ENCODE results near the gene FTSJ3.
"Not testable (repeated sequence)": the region's sequence is repeated elsewhere in the genome, so short reads cannot be mapped to it uniquely, and the experiment has no call there.

The FTSJ3 gene

GRCh38 chr17:63830278-63830677, 2.8 kb upstream of the FTSJ3 start:
- no peak for DNase-seq (ENCODE audit: low read depth, low spot score)

- no peak for DNase-seq (ENCODE audit: low read depth, low spot score)
Measured at GRCh38 chr17:63828936-63829335, 1.5 kb upstream of the FTSJ3 start.

GRCh38 chr17:63827801-63828221, 348 bp upstream of the FTSJ3 start:
- DNase-seq (ENCODE audit: low read depth, low spot score) = no peak

GRCh38 chr17:63826468-63827001, 928 bp downstream of the FTSJ3 start:
- DNase-seq (ENCODE audit: low read depth, low spot score) = no peak

- DNase-seq (ENCODE audit: low read depth, low spot score) = no peak
Measured at GRCh38 chr17:63824362-63824761, 3.1 kb downstream of the FTSJ3 start.

- DNase-seq (ENCODE audit: low read depth, low spot score) = no peak
Measured at GRCh38 chr17:63823659-63824331, 3.7 kb downstream of the FTSJ3 start.

GRCh38 chr17:63822537-63822936, 4.9 kb downstream of the FTSJ3 start:
- DNase-seq (ENCODE audit: low read depth, low spot score) = no peak

GRCh38 chr17:63821804-63822203, 5.7 kb downstream of the FTSJ3 start:
- no peak for DNase-seq (ENCODE audit: low read depth, low spot score)

GRCh38 chr17:63820963-63821561, 6.4 kb downstream of the FTSJ3 start:
- no peak for DNase-seq (ENCODE audit: low read depth, low spot score)

GRCh38 chr17:63819585-63820537, 7.6 kb downstream of the FTSJ3 start:
- no peak for DNase-seq (ENCODE audit: low read depth, low spot score)

- no peak for DNase-seq (ENCODE audit: low read depth, low spot score)
Measured at GRCh38 chr17:63819131-63819530, 8.3 kb downstream of the FTSJ3 start.

- DNase-seq (ENCODE audit: low read depth, low spot score) = no peak
Measured at GRCh38 chr17:63817736-63818385, 9.6 kb downstream of the FTSJ3 start.

GRCh38 chr17:63816669-63817068, 10.8 kb downstream of the FTSJ3 start:
- DNase-seq (ENCODE audit: low read depth, low spot score) = no peak

- no peak for DNase-seq (ENCODE audit: low read depth, low spot score)
Measured at GRCh38 chr17:63816123-63816522, 11.3 kb downstream of the FTSJ3 start.

GRCh38 chr17:63809970-63810369, 17.5 kb downstream of the FTSJ3 start:
- DNase-seq (ENCODE audit: low read depth, low spot score) = no peak

GRCh38 chr17:63805591-63805990, 21.9 kb downstream of the FTSJ3 start:
- no peak for DNase-seq (ENCODE audit: low read depth, low spot score)

GRCh38 chr17:63804328-63804727, 23.1 kb downstream of the FTSJ3 start:
- DNase-seq (ENCODE audit: low read depth, low spot score) = no peak

GRCh38 chr17:63800783-63801182, 26.7 kb downstream of the FTSJ3 start:
- no peak for DNase-seq (ENCODE audit: low read depth, low spot score)

GRCh38 chr17:63798572-63799106, 28.8 kb downstream of the FTSJ3 start:
- DNase-seq (ENCODE audit: low read depth, low spot score) = no peak

GRCh38 chr17:63796375-63796774, 31.1 kb downstream of the FTSJ3 start:
- DNase-seq (ENCODE audit: low read depth, low spot score) = not testable (repeated sequence)

- DNase-seq (ENCODE audit: low read depth, low spot score) = no peak
Measured at GRCh38 chr17:63792055-63792729, 35.3 kb downstream of the FTSJ3 start.
